GM19395 (cell line): ENCODE measurements around the gene MFSD8.
"Not testable (repeated sequence)": the region's sequence is repeated elsewhere in the genome, so short reads cannot be mapped to it uniquely, and the experiment has no call there.

Experiments used
- ATAC-seq: cut with Tn5 transposase; IDR thresholded peaks from one replicate; pipeline ENCODE4 v1.9.1; 2021; ENCODE audit warnings: mild to moderate bottlenecking, moderate library complexity; ENCODE audit not compliant: unreplicated experiment

Gene MFSD8

DNA sequence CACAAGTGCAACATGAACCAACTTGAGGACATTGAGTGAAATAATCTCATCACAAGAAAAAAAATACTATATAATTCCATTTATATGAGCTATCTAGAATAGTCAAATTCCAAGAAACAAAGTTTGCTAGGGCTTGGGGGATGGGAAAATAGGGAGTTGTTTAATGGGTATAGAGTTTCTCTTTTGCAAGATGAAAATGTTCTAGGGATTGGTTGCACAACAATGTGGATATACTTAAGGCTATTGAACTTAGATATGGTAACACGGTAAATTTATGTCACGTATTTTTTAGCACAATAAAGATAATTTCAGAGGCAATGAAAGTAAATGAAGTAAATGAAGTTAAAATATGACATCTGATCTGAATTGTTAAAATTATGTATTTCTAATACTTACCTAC is 7.9 kb downstream of the MFSD8 start:
- no peak for ATAC-seq

DNA sequence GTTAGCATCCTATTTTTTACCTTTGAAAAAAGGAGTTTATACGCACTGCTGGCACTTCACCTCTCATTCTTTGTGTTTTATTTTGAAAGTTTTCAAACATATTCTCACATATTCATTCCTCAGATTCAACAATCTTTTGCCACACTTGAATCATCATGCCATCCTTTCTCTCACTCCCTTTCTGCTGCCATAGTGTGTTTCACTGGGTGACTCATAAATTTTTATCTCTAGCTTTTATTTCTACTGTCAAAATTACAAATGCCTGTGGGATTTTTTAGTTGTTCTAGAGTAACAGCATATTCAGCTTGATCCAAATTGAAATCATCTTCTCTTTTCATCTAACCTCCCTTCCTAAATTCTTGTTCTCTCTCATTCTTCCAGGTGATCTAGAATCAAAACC is 28.0 kb downstream of the MFSD8 start:
- ATAC-seq = no peak

DNA sequence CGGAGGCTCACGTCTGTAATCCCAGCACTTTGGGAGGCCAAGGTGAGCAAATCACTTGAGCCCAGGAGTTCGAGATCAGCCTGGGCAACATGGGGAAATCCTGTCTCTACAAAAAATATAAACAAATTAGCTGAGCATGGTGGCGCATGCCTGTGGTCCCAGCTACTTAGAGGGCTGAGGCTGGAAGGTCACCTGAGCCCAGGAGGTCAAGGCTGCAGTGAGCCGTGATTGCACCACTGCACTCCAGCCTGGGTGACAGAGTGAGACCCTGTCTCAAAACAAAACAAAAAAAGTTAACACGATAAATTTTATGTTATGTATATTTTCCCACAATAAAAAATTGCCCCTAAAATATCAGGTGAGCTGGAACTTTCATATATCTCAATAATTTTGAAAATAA is 33.1 kb downstream of the MFSD8 start:
- not testable (repeated sequence) for ATAC-seq

- ATAC-seq = no peak
These were observed 34.8 kb downstream of the MFSD8 start for GRCh38 chr4:127930175-127930574.

- not testable (repeated sequence) for ATAC-seq
These were observed 39.3 kb downstream of the MFSD8 start for GRCh38 chr4:127925720-127926119.

DNA sequence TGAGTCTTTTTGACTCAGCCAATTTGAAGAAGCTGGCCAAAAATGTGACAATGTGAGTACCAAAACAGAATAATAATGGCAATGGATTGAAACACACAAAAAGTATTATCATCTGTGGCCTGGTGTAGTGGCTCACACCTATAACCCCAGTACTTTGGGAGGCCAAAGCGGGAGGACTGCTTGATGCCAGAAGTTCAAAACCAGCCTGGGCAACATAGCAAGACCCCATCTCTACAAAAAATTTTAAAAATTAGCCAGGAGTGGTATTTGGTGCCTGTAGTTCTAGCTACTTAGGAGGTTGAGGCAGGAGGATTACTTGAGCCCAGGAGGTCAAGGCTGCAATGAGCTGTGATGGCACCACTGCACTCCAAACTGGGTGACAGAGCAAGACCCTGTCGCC is 42.7 kb downstream of the MFSD8 start:
- no peak for ATAC-seq

DNA sequence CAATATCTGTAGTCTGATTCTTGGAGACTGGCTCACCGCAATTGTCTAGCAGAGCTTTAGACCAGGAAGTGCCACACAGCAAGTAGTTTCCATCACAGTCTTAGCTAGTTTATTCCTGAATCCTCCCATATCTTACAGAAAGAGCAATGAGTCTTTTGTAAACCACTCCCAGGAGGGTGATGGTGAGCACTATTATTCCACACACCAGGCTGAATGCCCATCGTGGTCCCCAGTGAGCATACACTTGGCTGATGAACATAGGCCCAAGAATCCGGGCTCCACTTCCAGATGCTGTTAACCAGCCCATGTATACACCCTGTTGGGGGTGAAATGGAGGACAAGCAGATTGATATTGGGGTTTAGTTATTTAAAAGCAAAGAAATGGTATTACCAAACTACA is 44.5 kb downstream of the MFSD8 start:
- no peak for ATAC-seq

GRCh38 chr4:127917151-127917550 is 47.8 kb downstream of the MFSD8 start:
- no peak for ATAC-seq

DNA sequence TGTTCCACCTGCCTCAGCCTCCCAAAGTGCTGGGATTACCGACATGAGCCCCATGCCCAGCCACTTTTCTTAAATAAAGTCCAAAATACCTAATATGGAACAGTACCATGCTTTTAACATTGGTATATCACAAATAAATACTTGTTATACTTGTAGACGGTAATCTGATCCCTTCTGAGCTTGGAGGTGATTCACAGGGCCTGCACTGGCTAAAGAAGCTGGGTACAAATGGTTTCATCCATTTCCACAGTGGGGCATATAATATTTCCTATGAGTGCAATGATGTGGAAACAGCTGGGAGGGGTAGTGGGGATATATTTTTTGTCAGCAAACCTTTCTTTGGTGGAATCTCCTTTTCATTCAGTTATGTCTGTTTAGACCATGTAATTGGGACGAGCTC is 48.5 kb downstream of the MFSD8 start:
- no peak for ATAC-seq

DNA sequence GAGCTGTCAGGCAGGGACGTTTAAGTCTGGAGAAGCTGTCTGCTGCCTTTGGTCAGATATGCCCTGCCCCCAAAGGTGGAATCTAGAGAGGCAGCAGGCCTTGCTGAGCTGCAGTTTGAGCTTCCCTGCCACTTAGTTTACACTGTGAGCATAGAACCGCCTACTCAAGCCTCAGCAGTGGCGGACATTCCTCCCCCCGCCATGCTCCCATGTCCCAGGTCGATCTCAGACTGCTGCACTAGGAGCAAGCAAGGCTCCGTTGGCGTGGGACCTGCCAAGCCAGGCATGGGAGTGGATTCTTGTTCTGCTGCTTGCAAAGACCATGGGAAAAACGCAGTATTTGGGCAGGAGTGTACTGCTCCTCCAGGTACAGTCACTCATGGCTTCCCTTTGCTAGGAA is 59.9 kb downstream of the MFSD8 start:
- no peak for ATAC-seq

- ATAC-seq = not testable (repeated sequence)
These were observed 65.3 kb downstream of the MFSD8 start for GRCh38 chr4:127899682-127900081.

DNA sequence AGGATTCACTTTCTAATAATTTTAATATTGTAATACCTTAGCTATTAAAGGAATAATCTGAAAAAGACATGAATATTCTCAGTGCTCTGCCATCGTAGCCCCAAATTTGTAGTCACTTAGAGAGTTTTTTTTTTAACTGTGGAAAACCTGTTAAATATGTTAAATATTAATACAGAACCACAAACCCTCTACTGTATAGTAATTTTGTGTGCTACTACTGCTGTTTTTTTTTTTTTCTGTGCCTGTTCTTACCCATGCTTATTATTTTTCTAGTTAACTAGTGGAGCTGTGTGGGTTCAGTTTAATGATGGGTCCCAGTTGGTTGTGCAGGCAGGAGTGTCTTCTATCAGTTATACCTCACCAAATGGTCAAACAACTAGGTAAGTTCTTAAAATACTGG is 68.4 kb downstream of the MFSD8 start:
- no peak for ATAC-seq

GRCh38 chr4:127896069-127896468 is 68.9 kb downstream of the MFSD8 start:
- no peak for ATAC-seq

DNA sequence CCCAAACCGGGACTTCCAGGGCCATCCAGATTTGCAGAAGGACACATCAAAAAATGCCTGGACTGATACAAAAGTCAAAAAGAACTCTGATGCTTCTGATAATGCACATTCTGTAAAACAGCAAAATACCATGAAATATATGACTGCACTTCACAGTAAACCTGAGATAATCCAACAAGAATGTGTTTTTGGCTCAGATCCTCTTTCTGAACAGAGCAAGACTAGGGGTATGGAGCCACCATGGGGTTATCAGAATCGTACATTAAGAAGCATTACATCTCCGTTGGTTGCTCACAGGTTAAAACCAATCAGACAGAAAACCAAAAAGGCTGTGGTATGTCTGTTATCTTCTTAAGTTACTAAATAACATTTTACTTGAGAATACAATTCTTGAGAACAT is 75.1 kb downstream of the MFSD8 start:
- ATAC-seq = no peak

- no peak for ATAC-seq
These were observed 76.4 kb downstream of the MFSD8 start for GRCh38 chr4:127888559-127888958.

GRCh38 chr4:127881563-127881864 is 83.5 kb downstream of the MFSD8 start:
- peak; percentile 50 for ATAC-seq

- ATAC-seq = peak; percentile 95
These were observed 84.0 kb downstream of the MFSD8 start, which contains the start of gene PLK4 for GRCh38 chr4:127880763-127881562. Gene PLK4, plus strand, starts transcription at chr4:127880893. Its CDS starts 242 bp downstream, at chr4:127881135.

- no peak for ATAC-seq
These were observed 89.2 kb downstream of the MFSD8 start for GRCh38 chr4:127875791-127876190.

GRCh38 chr4:127870688-127871087 is 94.3 kb downstream of the MFSD8 start:
- no peak for ATAC-seq

- no peak for ATAC-seq
These were observed 94.7 kb downstream of the MFSD8 start for GRCh38 chr4:127870281-127870680.

DNA sequence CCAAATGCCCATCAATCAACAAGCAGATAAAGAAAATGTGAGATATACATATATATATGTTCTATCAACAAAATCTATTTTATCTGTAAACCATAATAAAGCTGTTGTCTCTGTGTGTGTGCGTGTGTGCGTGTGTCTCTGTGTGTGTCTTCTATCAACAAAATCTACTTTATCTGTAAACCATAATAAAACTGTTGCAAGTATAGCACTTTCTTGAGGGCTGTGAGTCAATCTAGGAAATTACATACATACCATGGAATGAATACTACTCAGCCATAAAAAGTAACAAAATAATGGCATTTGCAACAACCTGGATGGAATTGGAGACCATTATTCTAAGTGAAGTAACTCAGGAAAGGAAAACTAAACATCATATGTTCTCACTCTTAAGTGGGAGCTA is 96.8 kb downstream of the MFSD8 start:
- ATAC-seq = no peak
